ENCODE measurements around the gene KRT23.

GRCh38 chr17:40873255-40873654 is 64.2 kb downstream of the KRT23 start:
- TF ChIP-seq CTCF (IDR thresholded peaks at IDR 0.05; ENCODE audit: low read depth, low read length, poor library complexity, severe bottlenecking) (peak; percentile 8), EZH2phosphoT487 (IDR thresholded peaks at IDR 0.05; ENCODE audit: borderline replicate concordance, low read length) (no peak)

Data from DOHH2 (cell line).